ENCODE results near the gene PEDS1. TPM values are rescaled to one million over a fixed set of nuclear protein-coding genes. Genes with fewer than 3 reads are reported as not detected.

Gene PEDS1
- total and polyA plus RNA-seq, 2 of the 13 experiments (the other 11 are each of a cell fraction or from before 2014, with no cell fraction given): 30.5 to 93.9 TPM

DNA sequence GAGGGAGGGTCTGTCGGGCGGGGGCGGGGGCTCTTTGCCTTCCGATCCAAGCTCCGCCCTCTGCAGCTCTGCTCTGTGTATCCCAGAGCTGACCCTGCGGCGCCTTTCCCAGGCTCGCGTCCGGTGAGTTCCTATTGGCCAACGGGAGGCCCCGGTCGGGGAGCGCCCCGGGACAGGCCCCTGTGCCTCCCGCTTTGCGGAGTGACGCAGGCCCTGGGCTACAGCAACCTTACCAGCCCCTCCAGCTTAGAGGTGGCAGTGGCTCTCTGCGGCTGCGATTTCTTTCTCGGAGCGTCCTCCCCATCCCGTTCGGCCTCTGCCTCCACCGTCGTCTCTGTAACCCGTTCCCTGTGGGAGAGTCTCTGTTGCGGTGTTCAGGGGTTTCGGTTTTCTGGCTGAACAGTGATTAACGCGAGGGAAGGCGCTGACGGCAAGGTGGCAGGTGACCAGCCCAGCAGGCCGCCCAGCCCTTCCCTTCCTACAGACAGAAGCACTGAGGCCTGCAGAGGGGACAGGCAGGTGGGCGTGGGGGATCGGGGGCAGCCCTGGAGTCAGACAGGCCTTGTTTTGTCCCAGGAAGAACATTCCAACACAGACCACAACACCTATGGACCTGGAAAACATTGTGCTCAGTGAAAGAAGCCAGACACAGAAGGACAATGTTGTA, 19.0 kb upstream of the PEDS1 start (continued):
- peak; percentile 8; the same call in 1 of the 2 replicates for TF ChIP-seq ARID3A (IDR thresholded peaks at IDR 0.05; ENCODE audit: low read depth, low read length)
- peak; percentile 60; the same call in 1 of the 2 replicates for TF ChIP-seq ZNF878 (CRISPR knock-in tag; IDR thresholded peaks at IDR 0.05)
- TF ChIP-seq SMAD3 (CRISPR knock-in tag; IDR thresholded peaks at IDR 0.05): peak; percentile 59; the same call in 1 of the 2 replicates
- 0 out of 2 replicates have a peak, but pooled peaks have one; percentile 65 for TF ChIP-seq ZNF672 (CRISPR knock-in tag; IDR thresholded peaks at IDR 0.05)
- no peak for TF ChIP-seq FOXA1 (IDR thresholded peaks at IDR 0.05)
- no peak; the same call in 1 of the 2 replicates for TF ChIP-seq FOXA1 (CRISPR knock-in tag; IDR thresholded peaks at IDR 0.05)
- TF ChIP-seq KDM1A (CRISPR knock-in tag; IDR thresholded peaks at IDR 0.05): no peak
- TF ChIP-seq SP140L (CRISPR knock-in tag; IDR thresholded peaks at IDR 0.05; ENCODE audit: borderline replicate concordance): peak; percentile 93; the same call in 1 of the 2 replicates
- peak; percentile 70; the same call in 1 of the 2 replicates for TF ChIP-seq ZNF264 (CRISPR knock-in tag; IDR thresholded peaks at IDR 0.05)
- TF ChIP-seq, protein P1, sequence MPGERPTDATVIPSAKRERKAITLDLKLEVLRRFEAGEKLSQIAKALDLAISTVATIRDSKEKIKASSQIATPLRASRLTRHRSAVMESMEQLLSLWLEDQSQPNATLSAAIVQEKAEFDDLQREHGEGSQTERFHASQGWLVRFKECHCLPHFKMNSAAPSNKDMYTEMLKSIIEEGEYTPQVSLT (CRISPR knock-in tag; IDR thresholded peaks at IDR 0.05; ENCODE audit: borderline replicate concordance, low read depth): peak; percentile 90; the same call in 1 of the 2 replicates
- peak; percentile 69; the same call in 1 of the 2 replicates for TF ChIP-seq IRX3 (CRISPR knock-in tag; IDR thresholded peaks at IDR 0.05; ENCODE audit: borderline replicate concordance, low read depth)
- TF ChIP-seq ZIK1 (CRISPR knock-in tag; IDR thresholded peaks at IDR 0.05; ENCODE audit: borderline replicate concordance, low read depth): peak; percentile 61; the same call in 1 of the 2 replicates
- TF ChIP-seq, protein P2, sequence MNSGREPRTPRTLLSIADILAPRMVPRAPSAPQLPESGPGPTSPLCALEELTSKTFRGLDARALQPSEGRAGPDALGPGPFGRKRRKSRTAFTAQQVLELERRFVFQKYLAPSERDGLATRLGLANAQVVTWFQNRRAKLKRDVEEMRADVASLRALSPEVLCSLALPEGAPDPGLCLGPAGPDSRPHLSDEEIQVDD (CRISPR knock-in tag; IDR thresholded peaks at IDR 0.05; ENCODE audit: borderline replicate concordance): no peak; the same call in 1 of the 2 replicates
- TF ChIP-seq TBP (CRISPR knock-in tag; IDR thresholded peaks at IDR 0.05): no peak
- TF ChIP-seq ZNF557 (CRISPR knock-in tag; IDR thresholded peaks at IDR 0.05): peak; percentile 96
- peak; percentile 94 for TF ChIP-seq ZNF501 (CRISPR knock-in tag; IDR thresholded peaks at IDR 0.05)
- peak; percentile 58; the same call in 1 of the 2 replicates for TF ChIP-seq TOE1 (CRISPR knock-in tag; IDR thresholded peaks at IDR 0.05)
- TF ChIP-seq RFX1 (IDR thresholded peaks at IDR 0.05): no peak
- TF ChIP-seq ZNF251 (CRISPR knock-in tag; IDR thresholded peaks at IDR 0.05): peak; percentile 95; the same call in 1 of the 2 replicates
- no peak for TF ChIP-seq SMARCE1 (IDR thresholded peaks at IDR 0.05; ENCODE audit: borderline replicate concordance)
- TF ChIP-seq CREB1 (IDR thresholded peaks at IDR 0.05): peak; percentile 69; the same call in 1 of the 2 replicates
- TF ChIP-seq CREB1 (CRISPR knock-in tag; IDR thresholded peaks at IDR 0.05): peak; percentile 81
- peak; percentile 23; the same call in 1 of the 2 replicates for TF ChIP-seq KLF13 (CRISPR knock-in tag; IDR thresholded peaks at IDR 0.05)
- TF ChIP-seq MATR3 (CRISPR knock-in tag; IDR thresholded peaks at IDR 0.05): 0 out of 2 replicates have a peak, but pooled peaks have one; percentile 56
- TF ChIP-seq MIER3 (CRISPR knock-in tag; IDR thresholded peaks at IDR 0.05; ENCODE audit: borderline replicate concordance): peak; percentile 13; the same call in 1 of the 2 replicates
- TF ChIP-seq, protein P3, sequence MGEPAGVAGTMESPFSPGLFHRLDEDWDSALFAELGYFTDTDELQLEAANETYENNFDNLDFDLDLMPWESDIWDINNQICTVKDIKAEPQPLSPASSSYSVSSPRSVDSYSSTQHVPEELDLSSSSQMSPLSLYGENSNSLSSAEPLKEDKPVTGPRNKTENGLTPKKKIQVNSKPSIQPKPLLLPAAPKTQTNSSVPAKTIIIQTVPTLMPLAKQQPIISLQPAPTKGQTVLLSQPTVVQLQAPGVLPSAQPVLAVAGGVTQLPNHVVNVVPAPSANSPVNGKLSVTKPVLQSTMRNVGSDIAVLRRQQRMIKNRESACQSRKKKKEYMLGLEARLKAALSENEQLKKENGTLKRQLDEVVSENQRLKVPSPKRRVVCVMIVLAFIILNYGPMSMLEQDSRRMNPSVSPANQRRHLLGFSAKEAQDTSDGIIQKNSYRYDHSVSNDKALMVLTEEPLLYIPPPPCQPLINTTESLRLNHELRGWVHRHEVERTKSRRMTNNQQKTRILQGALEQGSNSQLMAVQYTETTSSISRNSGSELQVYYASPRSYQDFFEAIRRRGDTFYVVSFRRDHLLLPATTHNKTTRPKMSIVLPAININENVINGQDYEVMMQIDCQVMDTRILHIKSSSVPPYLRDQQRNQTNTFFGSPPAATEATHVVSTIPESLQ (CRISPR knock-in tag; conservative IDR thresholded peaks at IDR 0.05): no peak; the same call in 1 of the 2 replicates
- no peak; the same call in 1 of the 2 replicates for TF ChIP-seq FOXO1 (CRISPR knock-in tag; IDR thresholded peaks at IDR 0.05)
- peak; percentile 79 for TF ChIP-seq HNRNPL (IDR thresholded peaks at IDR 0.05; ENCODE audit: low read depth, low read length)
- peak; percentile 87 for TF ChIP-seq ZNF430 (CRISPR knock-in tag; IDR thresholded peaks at IDR 0.05)

All from HepG2 (cell line).